Kidney (tissue), 14 donors: ENCODE results near the gene TCF4. TPM values are rescaled to one million over a fixed set of nuclear protein-coding genes. Genes with fewer than 3 reads are reported as not detected.

Experiments
- DNase-seq, 5 donors: peaks; one replicate each; pipeline ENCODE4 v3.0.0-alpha.2; 2013 to 2020
- FAIRE-seq: peaks from 2 replicates; lab custom pipeline; 2012; peaks lifted over from hg19 to GRCh38; lab: Jason Lieb, UNC
- H3K27ac ChIP-seq, 2 donors: one replicate each; pipeline ENCODE4 v1.7.0; 2013; ENCODE audit warnings: low read depth in 2 of 2, low read length in 2 of 2, inconsistent platforms in 1 of 2
- H3K27me3 ChIP-seq: one replicate; pipeline ENCODE4 v1.7.1; 2013; ENCODE audit warnings: low read length, inconsistent platforms; ENCODE audit not compliant: control insufficient read depth, insufficient read depth
- H3K36me3 ChIP-seq, 3 donors: one replicate each; pipeline versions ENCODE4 v1.7.0 to v1.7.1; 2013; ENCODE audit warnings: low read length in 3 of 3, control low read depth in 1 of 3, inconsistent platforms in 1 of 3; ENCODE audit not compliant: insufficient read depth in 3 of 3, control insufficient read depth in 2 of 3
- H3K4me1 ChIP-seq, 3 donors: one replicate each; pipeline versions ENCODE4 v1.7.0 to v1.7.1; 2013; ENCODE audit warnings: low read length in 3 of 3, inconsistent platforms in 1 of 3, low read depth in 1 of 3; ENCODE audit not compliant: control insufficient read depth in 2 of 3, insufficient read depth in 2 of 3
- H3K4me3 ChIP-seq, 3 donors: one replicate each; pipeline versions ENCODE4 v1.7.0 to v1.8.1; 2013; ENCODE audit warnings: low read length in 3 of 3, control low read depth in 1 of 3, inconsistent platforms in 1 of 3
- H3K9ac ChIP-seq, 3 donors: one replicate each; pipeline versions ENCODE4 v1.7.0 to v1.7.1; 2013; ENCODE audit warnings: low read length in 3 of 3, control low read depth in 1 of 3, inconsistent platforms in 1 of 3
- H3K9me3 ChIP-seq, 3 donors: one replicate each; pipeline versions ENCODE4 v1.7.0 to v1.7.1; 2013; ENCODE audit warnings: low read length in 3 of 3, control low read depth in 1 of 3, inconsistent platforms in 1 of 3; ENCODE audit not compliant: control insufficient read depth in 2 of 3, insufficient read depth in 1 of 3
- intact Hi-C: fragments of 100-400 bp; cut with DNase I; formaldehyde crosslinking; loops from one replicate; pipeline ENCODE4 v1.11.1; 2022
- polyA plus RNA-seq: library from polyadenylated mRNA; stranded (reverse); fragments of 350-450 nt; fragmentation: Illumina TruSeq; extraction: RNeasy Lipid Tissue Mini Kit (QIAGEN cat#74804); gene quantifications from one replicate; pipeline ENCODE4 v1.2.3, GENCODE V29; 2014; ENCODE audit warnings: low read depth, low replicate concordance; ENCODE audit not compliant: insufficient read depth
- total RNA-seq: library from RNA; stranded (reverse); fragmentation: NEBNext Ultra II Directional; extraction: Animal tissue kit (Norgen Biotek cat#: 25700); gene quantifications from one replicate; pipeline ENCODE4 v1.2.1, GENCODE V29; 2021
- TF ChIP-seq, protein P1 (sequence below): IDR thresholded peaks from 3 replicates; pipeline ENCODE4 v1.5.1; 2012; ENCODE audit warnings: mild to moderate bottlenecking, moderate library complexity, borderline replicate concordance; ENCODE audit not compliant: insufficient read depth; ENCODE audit errors: extremely low read depth
- donor health status: control.
- donor health status: control.
- donor health status: control.
- donor health status: control.
- donor health status: control.
- donor health status: DM: yes; HTN: yes; CAD: no.
- donor health status: Normal renal cell carcinoma (clear cell type).

Gene TCF4
- total and polyA plus RNA-seq, 2 donors from 2014 or later: 4.4 to 60.3 TPM

GRCh38 chr18:55256226-55256928 lies 331.6 kb downstream of the TCF4 start:
- DNase-seq (no peak), FAIRE-seq (no peak)
- Histone ChIP-seq H3K36me3 (peaks cover 0 to 2% (median 0%) of the 10 kb centered on the region in 3 donors), H3K9ac (no peak overlapping the region), H3K4me3 (no peak overlapping the region), H3K9me3 (no peaks in the 10 kb centered on the region), H3K4me1 (peaks cover 0 to 3% (median 2%) of the 10 kb centered on the region in 3 donors), H3K27ac (no peak overlapping the region), H3K27me3 (no peaks in the 10 kb centered on the region)
- TF ChIP-seq, protein P1, sequence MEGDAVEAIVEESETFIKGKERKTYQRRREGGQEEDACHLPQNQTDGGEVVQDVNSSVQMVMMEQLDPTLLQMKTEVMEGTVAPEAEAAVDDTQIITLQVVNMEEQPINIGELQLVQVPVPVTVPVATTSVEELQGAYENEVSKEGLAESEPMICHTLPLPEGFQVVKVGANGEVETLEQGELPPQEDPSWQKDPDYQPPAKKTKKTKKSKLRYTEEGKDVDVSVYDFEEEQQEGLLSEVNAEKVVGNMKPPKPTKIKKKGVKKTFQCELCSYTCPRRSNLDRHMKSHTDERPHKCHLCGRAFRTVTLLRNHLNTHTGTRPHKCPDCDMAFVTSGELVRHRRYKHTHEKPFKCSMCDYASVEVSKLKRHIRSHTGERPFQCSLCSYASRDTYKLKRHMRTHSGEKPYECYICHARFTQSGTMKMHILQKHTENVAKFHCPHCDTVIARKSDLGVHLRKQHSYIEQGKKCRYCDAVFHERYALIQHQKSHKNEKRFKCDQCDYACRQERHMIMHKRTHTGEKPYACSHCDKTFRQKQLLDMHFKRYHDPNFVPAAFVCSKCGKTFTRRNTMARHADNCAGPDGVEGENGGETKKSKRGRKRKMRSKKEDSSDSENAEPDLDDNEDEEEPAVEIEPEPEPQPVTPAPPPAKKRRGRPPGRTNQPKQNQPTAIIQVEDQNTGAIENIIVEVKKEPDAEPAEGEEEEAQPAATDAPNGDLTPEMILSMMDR: no peak
- intact Hi-C loops: no loop called here

DNA sequence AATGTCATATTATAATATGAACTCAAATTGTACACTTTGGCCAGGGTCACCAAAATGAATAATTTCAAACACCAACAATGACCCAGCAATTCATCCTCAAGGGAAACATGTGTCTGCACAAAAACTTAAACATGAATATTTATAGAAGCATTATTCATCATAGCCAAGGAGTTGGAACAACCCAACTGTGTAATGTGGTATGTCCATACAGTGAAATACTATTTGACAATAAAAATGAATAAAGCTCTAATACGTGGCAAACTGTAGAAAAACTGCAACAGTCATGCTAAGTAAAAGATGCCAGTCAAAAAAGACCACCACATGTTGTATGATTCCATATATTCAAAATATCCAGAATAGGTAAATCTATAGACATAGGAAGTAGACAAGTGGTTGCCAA lies 334.2 kb downstream of the TCF4 start:
- Histone ChIP-seq H3K9me3 (no peaks in the 10 kb centered on the region), H3K4me1 (peaks cover 0 to 5% (median 2%) of the 10 kb centered on the region in 3 donors), H3K9ac (no peak overlapping the region), H3K4me3 (no peak overlapping the region), H3K27me3 (no peaks in the 10 kb centered on the region), H3K27ac (no peak overlapping the region), H3K36me3 (no peaks in the 10 kb centered on the region)
- FAIRE-seq: no peak
- TF ChIP-seq, protein P1: no peak
- intact Hi-C loops: no loop called here
- no peak for DNase-seq

DNA sequence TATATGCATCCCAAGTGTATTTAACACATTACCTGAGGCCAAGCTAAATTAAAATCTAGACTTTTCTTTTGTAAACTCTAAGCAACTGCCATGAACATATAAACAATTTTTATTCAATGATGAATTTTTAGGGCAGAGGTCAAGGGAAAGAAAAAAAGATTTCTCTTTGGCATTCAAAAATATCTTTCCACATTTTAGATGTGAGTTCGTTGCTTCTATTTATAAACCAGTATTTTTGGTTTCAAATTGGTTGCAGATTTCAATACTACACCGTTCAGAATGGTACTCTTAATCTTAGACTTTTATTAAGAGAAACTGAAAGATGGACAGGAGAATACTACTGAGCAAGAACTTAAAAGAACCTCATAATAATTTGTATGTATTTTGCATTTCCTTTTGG lies 335.1 kb downstream of the TCF4 start:
- Histone ChIP-seq H3K9ac (no peak overlapping the region), H3K9me3 (no peaks in the 10 kb centered on the region), H3K4me3 (no peak overlapping the region), H3K27ac (no peak overlapping the region), H3K36me3 (no peaks in the 10 kb centered on the region), H3K27me3 (no peaks in the 10 kb centered on the region), H3K4me1 (peaks cover 0 to 5% (median 2%) of the 10 kb centered on the region in 3 donors)
- no peak for DNase-seq
- intact Hi-C loops: no loop called here
- no peak for FAIRE-seq
- TF ChIP-seq, protein P1: no peak
